G401.6 (cell line): ENCODE results near the gene DPF3.

ENCODE experiments used
- FAIRE-seq: peaks from 2 replicates; lab custom pipeline; 2012; peaks lifted over from hg19 to GRCh38; lab: Jason Lieb, UNC

DPF3 gene

GRCh38 chr14:72739446-72740405, 154.2 kb downstream of the DPF3 start:
- no peak for FAIRE-seq

GRCh38 chr14:72738161-72738611, 155.7 kb downstream of the DPF3 start:
- no peak for FAIRE-seq

- FAIRE-seq = no peak
These were observed 156.3 kb downstream of the DPF3 start for GRCh38 chr14:72737560-72737943.

- no peak for FAIRE-seq
These were observed 156.9 kb downstream of the DPF3 start for GRCh38 chr14:72736786-72737559.

GRCh38 chr14:72736308-72736707, 157.6 kb downstream of the DPF3 start:
- no peak for FAIRE-seq

- no peak for FAIRE-seq
These were observed 161.7 kb downstream of the DPF3 start for GRCh38 chr14:72732022-72732780.

GRCh38 chr14:72731252-72732020, 162.5 kb downstream of the DPF3 start:
- FAIRE-seq = no peak

- FAIRE-seq = peak; percentile 92
These were observed 163.4 kb downstream of the DPF3 start for GRCh38 chr14:72730468-72730867.

GRCh38 chr14:72726444-72726843, 167.5 kb downstream of the DPF3 start:
- FAIRE-seq = no peak

GRCh38 chr14:72723858-72724530, 169.9 kb downstream of the DPF3 start:
- no peak for FAIRE-seq

- no peak for FAIRE-seq
These were observed 171.6 kb downstream of the DPF3 start for GRCh38 chr14:72722201-72722785.

- FAIRE-seq = no peak
These were observed 172.8 kb downstream of the DPF3 start for GRCh38 chr14:72721083-72721482.

- no peak for FAIRE-seq
These were observed 176.7 kb downstream of the DPF3 start for GRCh38 chr14:72717220-72717619.

GRCh38 chr14:72716476-72716875, 177.4 kb downstream of the DPF3 start:
- no peak for FAIRE-seq

GRCh38 chr14:72715850-72716228, 178.1 kb downstream of the DPF3 start:
- FAIRE-seq = no peak

- no peak for FAIRE-seq
These were observed 178.6 kb downstream of the DPF3 start for GRCh38 chr14:72715215-72715849.

GRCh38 chr14:72714871-72715214, 179.1 kb downstream of the DPF3 start:
- FAIRE-seq = no peak

GRCh38 chr14:72714094-72714493, 179.8 kb downstream of the DPF3 start:
- no peak for FAIRE-seq

- FAIRE-seq = no peak
These were observed 182.0 kb downstream of the DPF3 start for GRCh38 chr14:72711936-72712335.

- no peak for FAIRE-seq
These were observed 183.8 kb downstream of the DPF3 start for GRCh38 chr14:72709916-72710611.
